ENCODE measurements around the gene KLHL35. TPM values are rescaled to one million over a fixed set of nuclear protein-coding genes. Genes with fewer than 3 reads are reported as not detected.

KLHL35 gene
- total RNA-seq, 4 donors from 2014 or later, result 0.72 TPM; not detected in 3

DNA sequence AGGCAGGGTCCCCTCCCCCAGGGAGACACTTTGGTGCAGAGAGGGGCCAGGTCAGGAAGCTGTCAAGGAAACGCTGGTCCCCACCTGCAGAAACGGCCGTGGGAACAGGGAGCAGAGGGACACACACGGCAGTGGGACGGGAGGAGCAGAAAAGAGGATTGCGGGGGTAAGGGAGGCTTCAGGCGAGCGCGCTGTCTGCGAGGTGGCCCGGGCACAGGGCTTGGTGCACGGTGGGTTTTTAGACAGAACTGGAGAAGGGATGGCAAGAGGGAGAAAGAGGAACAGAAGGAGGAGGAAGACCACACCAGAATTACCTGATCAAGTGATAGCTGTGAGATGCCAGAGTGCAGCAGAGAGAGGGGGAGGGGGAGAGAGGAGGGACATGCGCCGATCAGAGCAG lies 6.0 kb upstream of the KLHL35 start:
- Histone ChIP-seq H3K27me3 (peaks cover 4% of the 10 kb centered on the region), H3K4me1 (peaks cover 0 to 11% (median 0%) of the 10 kb centered on the region in 3 donors), H3K27ac (no peak overlapping the region), H3K9me3 (no peaks in the 10 kb centered on the region), H3K4me3 (no peak overlapping the region), H3K36me3 (peaks cover 0 to 19% of the 10 kb centered on the region in 2 donors)
- WGBS, 2 donors (ENCODE audit: low coverage in 1 of 2), result 65 to 67% methylated on average over 6 to 10 of the region's 14 CpGs
- TF ChIP-seq, protein P1, sequence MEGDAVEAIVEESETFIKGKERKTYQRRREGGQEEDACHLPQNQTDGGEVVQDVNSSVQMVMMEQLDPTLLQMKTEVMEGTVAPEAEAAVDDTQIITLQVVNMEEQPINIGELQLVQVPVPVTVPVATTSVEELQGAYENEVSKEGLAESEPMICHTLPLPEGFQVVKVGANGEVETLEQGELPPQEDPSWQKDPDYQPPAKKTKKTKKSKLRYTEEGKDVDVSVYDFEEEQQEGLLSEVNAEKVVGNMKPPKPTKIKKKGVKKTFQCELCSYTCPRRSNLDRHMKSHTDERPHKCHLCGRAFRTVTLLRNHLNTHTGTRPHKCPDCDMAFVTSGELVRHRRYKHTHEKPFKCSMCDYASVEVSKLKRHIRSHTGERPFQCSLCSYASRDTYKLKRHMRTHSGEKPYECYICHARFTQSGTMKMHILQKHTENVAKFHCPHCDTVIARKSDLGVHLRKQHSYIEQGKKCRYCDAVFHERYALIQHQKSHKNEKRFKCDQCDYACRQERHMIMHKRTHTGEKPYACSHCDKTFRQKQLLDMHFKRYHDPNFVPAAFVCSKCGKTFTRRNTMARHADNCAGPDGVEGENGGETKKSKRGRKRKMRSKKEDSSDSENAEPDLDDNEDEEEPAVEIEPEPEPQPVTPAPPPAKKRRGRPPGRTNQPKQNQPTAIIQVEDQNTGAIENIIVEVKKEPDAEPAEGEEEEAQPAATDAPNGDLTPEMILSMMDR (IDR thresholded peaks at IDR 0.05), result no peak
- TF ChIP-seq EP300 (IDR thresholded peaks at IDR 0.05) (no peak), POLR2AphosphoS5 (IDR thresholded peaks at IDR 0.05) (no peak), POLR2A (IDR thresholded peaks at IDR 0.05) (no peak)
- ATAC-seq, result no peak

DNA sequence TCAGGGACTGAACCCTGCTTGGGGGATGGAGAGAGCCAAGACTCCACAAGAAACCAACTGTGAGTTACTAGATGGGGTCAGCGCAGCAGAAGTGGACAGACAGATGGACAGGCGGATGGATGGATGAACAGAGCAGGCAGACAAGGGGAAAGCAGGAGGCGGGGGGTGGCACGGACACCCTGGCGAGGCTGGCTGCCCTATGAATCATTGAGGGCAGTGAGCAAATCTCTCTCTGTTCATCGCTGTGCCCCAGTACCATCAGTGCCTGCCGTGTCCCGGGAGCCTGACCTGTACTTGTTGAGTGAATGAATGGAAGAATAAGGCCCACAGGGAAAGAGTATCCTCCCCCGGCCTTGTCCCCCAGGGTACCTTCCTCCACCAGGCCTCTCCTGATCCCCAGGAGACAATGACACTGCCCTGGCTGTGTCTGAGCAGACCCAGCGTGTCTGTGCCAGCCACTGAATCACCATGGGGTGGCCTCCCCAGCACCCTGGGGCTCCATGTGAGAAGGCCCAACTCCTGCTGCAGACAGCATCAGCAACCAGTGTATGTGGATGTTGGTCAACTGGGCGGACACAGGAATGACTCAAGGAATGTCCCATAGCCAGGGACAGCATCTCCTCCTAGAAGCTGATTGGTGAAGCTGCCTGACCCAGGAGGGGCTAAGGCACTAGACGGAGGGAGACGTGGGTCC lies 5.1 kb upstream of the KLHL35 start:
- no peak for ATAC-seq
- no peak overlapping the region for H3K27ac ChIP-seq
- peaks cover 0 to 19% of the 10 kb centered on the region in 2 donors for H3K36me3 ChIP-seq
- TF ChIP-seq POLR2AphosphoS5 (IDR thresholded peaks at IDR 0.05), result no peak
- TF ChIP-seq EP300 (IDR thresholded peaks at IDR 0.05), result no peak
- TF ChIP-seq, protein P1 (IDR thresholded peaks at IDR 0.05), result no peak
- TF ChIP-seq POLR2A (IDR thresholded peaks at IDR 0.05), result no peak
- H3K4me1 ChIP-seq, result peaks cover 0 to 11% (median 0%) of the 10 kb centered on the region in 3 donors
- peaks cover 13% of the 10 kb centered on the region for H3K27me3 ChIP-seq
- 88 to 93% methylated on average over 8 to 10 of the region's 13 CpGs for WGBS, 2 donors (ENCODE audit: low coverage in 1 of 2)
- no peaks in the 10 kb centered on the region for H3K9me3 ChIP-seq
- H3K4me3 ChIP-seq, result no peak overlapping the region

DNA sequence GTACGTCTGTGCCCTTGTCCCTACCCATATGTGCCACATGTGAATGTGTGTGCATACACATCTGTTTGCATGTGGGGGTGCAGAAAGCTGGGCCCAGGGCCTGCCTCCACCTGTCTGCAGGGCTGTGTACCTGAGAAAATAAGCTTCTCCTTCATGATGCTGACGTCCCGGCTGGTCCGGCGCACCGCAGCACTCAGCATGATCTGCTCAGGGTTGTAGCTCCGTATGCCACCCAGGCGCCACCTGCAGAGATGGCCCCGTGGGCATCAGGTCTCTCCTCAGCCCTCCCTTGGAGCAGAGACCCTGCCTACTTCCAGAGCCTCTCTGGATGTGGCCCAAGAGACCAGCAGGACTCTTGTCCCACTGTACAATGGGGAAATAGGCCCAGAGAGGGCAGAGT lies 3.8 kb upstream of the KLHL35 start:
- no peak for ATAC-seq
- no peaks in the 10 kb centered on the region for H3K9me3 ChIP-seq
- peaks cover 0 to 10% (median 0%) of the 10 kb centered on the region in 3 donors for H3K4me1 ChIP-seq
- no peak for TF ChIP-seq EP300 (IDR thresholded peaks at IDR 0.05)
- TF ChIP-seq, protein P1 (IDR thresholded peaks at IDR 0.05), result no peak
- no peak for TF ChIP-seq POLR2AphosphoS5 (IDR thresholded peaks at IDR 0.05)
- no peak for TF ChIP-seq POLR2A (IDR thresholded peaks at IDR 0.05)
- H3K27ac ChIP-seq, result no peak overlapping the region
- peaks cover 26% of the 10 kb centered on the region for H3K27me3 ChIP-seq
- H3K4me3 ChIP-seq, result no peak overlapping the region
- peaks cover 0 to 19% of the 10 kb centered on the region in 2 donors for H3K36me3 ChIP-seq
- WGBS, 2 donors (ENCODE audit: low coverage in 1 of 2), result no CpG with 5 or more reads among the region's 9 CpGs

DNA sequence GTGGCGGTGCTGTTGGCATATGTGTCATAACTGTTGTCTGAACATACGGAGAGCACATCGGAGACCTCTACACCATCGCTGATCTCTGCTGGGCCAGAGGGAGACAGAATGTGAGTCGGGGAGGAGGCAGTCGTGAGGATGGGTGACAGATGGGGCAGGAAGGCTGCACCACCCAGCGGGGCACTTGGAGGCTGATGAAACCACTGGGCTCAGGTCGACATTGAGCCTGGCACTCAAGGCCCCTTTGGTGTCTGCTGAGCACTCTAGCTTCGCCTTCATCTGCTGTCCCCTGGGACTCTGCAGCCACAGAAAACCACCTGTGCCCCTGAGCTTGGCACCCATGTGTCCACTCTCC lies 2.5 kb upstream of the KLHL35 start:
- no peaks in the 10 kb centered on the region for H3K9me3 ChIP-seq
- H3K27ac ChIP-seq, result no peak overlapping the region
- no peak for ATAC-seq
- peaks cover 38% of the 10 kb centered on the region for H3K27me3 ChIP-seq
- H3K4me3 ChIP-seq, result no peak overlapping the region
- no CpG with 5 or more reads among the region's 9 CpGs for WGBS, 2 donors (ENCODE audit: low coverage in 1 of 2)
- H3K4me1 ChIP-seq, result peaks cover 0 to 11% (median 1%) of the 10 kb centered on the region in 3 donors
- peaks cover 0 to 12% of the 10 kb centered on the region in 2 donors for H3K36me3 ChIP-seq
- TF ChIP-seq POLR2AphosphoS5 (IDR thresholded peaks at IDR 0.05) (no peak), POLR2A (IDR thresholded peaks at IDR 0.05) (no peak), EP300 (IDR thresholded peaks at IDR 0.05) (no peak)
- TF ChIP-seq, protein P1 (IDR thresholded peaks at IDR 0.05), result no peak
